ENCODE measurements around the gene DOCK3. TPM values are rescaled to one million over a fixed set of nuclear protein-coding genes. Genes with fewer than 3 reads are reported as not detected.

The DOCK3 gene
- total RNA-seq, 4 donors from 2014 or later: 5.5 to 10.0 (median 8.7) TPM

- no peak for ATAC-seq
- TF ChIP-seq CTCF (IDR thresholded peaks at IDR 0.05): no peak
- TF ChIP-seq EP300 (IDR thresholded peaks at IDR 0.05): no peak
- no peak for TF ChIP-seq POLR2AphosphoS5 (IDR thresholded peaks at IDR 0.05)
- no peak for TF ChIP-seq POLR2A (IDR thresholded peaks at IDR 0.05)
- H3K27me3 ChIP-seq: no peaks in the 10 kb centered on the region
- H3K9me3 ChIP-seq: no peaks in the 10 kb centered on the region
- no peaks in the 10 kb centered on the region for H3K4me1 ChIP-seq
- H3K27ac ChIP-seq: no peak overlapping the region
- no peak overlapping the region for H3K4me3 ChIP-seq
- 69 to 73% methylated on average over 3 to 8 of the region's 8 CpGs for WGBS, 2 donors (ENCODE audit: low coverage in 1 of 2)
- H3K36me3 ChIP-seq: peaks cover 0 to 38% of the 10 kb centered on the region in 2 donors
Observed at GRCh38 chr3:51375571-51375970, 700.8 kb downstream of the DOCK3 start.

- no peaks in the 10 kb centered on the region for H3K9me3 ChIP-seq
- peaks cover 0 to 2% (median 0%) of the 10 kb centered on the region in 3 donors for H3K4me1 ChIP-seq
- no peaks in the 10 kb centered on the region for H3K27me3 ChIP-seq
- TF ChIP-seq POLR2AphosphoS5 (IDR thresholded peaks at IDR 0.05) (no peak), EP300 (IDR thresholded peaks at IDR 0.05) (no peak), CTCF (IDR thresholded peaks at IDR 0.05) (no peak), POLR2A (IDR thresholded peaks at IDR 0.05) (no peak)
- WGBS, 2 donors (ENCODE audit: low coverage in 1 of 2): 71 to 100% methylated on average over 1 to 3 of the region's 5 CpGs
- no peak overlapping the region for H3K4me3 ChIP-seq
- no peak overlapping the region for H3K27ac ChIP-seq
- H3K36me3 ChIP-seq: peaks cover 0 to 44% of the 10 kb centered on the region in 2 donors
- no peak for ATAC-seq
Observed at GRCh38 chr3:51378065-51378464, 703.3 kb downstream of the DOCK3 start.

- 80 to 92% methylated on average over 1 to 2 of the region's 2 CpGs for WGBS, 2 donors (ENCODE audit: low coverage in 1 of 2)
- H3K9me3 ChIP-seq: no peaks in the 10 kb centered on the region
- no peak for TF ChIP-seq POLR2A (IDR thresholded peaks at IDR 0.05)
- TF ChIP-seq EP300 (IDR thresholded peaks at IDR 0.05): no peak
- no peak for TF ChIP-seq CTCF (IDR thresholded peaks at IDR 0.05)
- no peak for TF ChIP-seq POLR2AphosphoS5 (IDR thresholded peaks at IDR 0.05)
Observed at GRCh38 chr3:51378726-51379125, 704.0 kb downstream of the DOCK3 start.

GRCh38 chr3:51379301-51379700 lies 704.6 kb downstream of the DOCK3 start:
- no peak overlapping the region for H3K4me3 ChIP-seq
- H3K27me3 ChIP-seq: no peaks in the 10 kb centered on the region
- 80% methylated on average over 1 of the region's 8 CpGs; no CpG with 5 or more reads in 1 of the 2 donors for WGBS, 2 donors (ENCODE audit: low coverage in 1 of 2)
- H3K4me1 ChIP-seq: peaks cover 0 to 15% (median 5%) of the 10 kb centered on the region in 3 donors
- peaks cover 0 to 40% of the 10 kb centered on the region in 2 donors for H3K36me3 ChIP-seq
- no peak for TF ChIP-seq CTCF (IDR thresholded peaks at IDR 0.05)
- no peak for TF ChIP-seq POLR2AphosphoS5 (IDR thresholded peaks at IDR 0.05)
- no peak for TF ChIP-seq EP300 (IDR thresholded peaks at IDR 0.05)
- TF ChIP-seq POLR2A (IDR thresholded peaks at IDR 0.05): no peak
- H3K27ac ChIP-seq: no peak overlapping the region
- no peaks in the 10 kb centered on the region for H3K9me3 ChIP-seq
- no peak for ATAC-seq

More at GRCh38 chr3:51378726-51379125, 704.0 kb downstream of the DOCK3 start:
- no peaks in the 10 kb centered on the region for H3K27me3 ChIP-seq
- peaks cover 0 to 44% of the 10 kb centered on the region in 2 donors for H3K36me3 ChIP-seq
- ATAC-seq: no peak
- H3K4me3 ChIP-seq: no peak overlapping the region
- H3K27ac ChIP-seq: no peak overlapping the region
- peaks cover 0 to 9% (median under 1%) of the 10 kb centered on the region in 3 donors for H3K4me1 ChIP-seq

DNA sequence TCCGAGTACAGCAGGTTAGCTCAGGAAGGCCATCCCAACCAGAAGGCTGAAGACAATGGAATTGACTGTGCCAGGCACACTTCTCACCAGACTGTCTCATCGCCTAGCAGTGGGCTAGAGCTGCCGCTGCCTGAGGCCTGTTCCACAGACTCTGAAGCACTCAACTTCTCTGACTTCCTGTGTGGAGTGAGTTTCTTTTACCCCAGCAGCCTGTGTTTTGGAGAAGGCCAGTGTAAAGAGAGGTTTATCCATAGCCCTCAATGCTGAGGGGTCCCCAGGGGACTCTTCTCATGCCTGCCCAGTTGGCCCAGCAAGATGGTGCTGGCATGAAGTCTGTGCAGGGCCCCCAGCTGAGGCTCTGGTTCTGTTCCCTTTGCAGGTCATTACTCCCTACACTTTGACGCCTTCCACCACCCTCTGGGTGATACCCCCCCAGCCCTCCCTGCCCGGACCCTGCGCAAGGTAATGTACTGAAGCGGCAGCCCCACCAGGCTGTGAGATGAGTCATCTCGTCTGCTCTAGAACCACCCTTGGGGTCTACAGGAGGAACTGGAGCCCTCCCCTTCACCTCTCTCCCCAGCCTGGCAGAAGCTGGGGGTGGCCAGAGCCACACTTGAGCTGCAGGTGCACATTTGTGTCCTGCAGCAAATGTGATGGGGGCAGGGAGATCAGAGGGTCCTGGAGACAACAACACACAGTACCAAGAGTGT lies 705.2 kb downstream of the DOCK3 start:
- Histone ChIP-seq H3K4me1 (peaks cover 0 to 16% (median 5%) of the 10 kb centered on the region in 3 donors), H3K36me3 (peaks cover 0 to 34% of the 10 kb centered on the region in 2 donors), H3K27ac (no peak overlapping the region), H3K9me3 (no peaks in the 10 kb centered on the region), H3K4me3 (no peak overlapping the region), H3K27me3 (no peaks in the 10 kb centered on the region)
- WGBS, 2 donors (ENCODE audit: low coverage in 1 of 2): no CpG with 5 or more reads among the region's 8 CpGs
- ATAC-seq: no peak
- TF ChIP-seq CTCF (IDR thresholded peaks at IDR 0.05) (no peak), POLR2A (IDR thresholded peaks at IDR 0.05) (no peak), EP300 (IDR thresholded peaks at IDR 0.05) (no peak), POLR2AphosphoS5 (IDR thresholded peaks at IDR 0.05) (no peak)

Measured in gastroesophageal sphincter (tissue), 4 donors.